GM19467 (cell line): Measurements from ENCODE around the gene FKBP3.

ENCODE experiments used
- ATAC-seq: cut with Tn5 transposase; IDR thresholded peaks from one replicate; pipeline ENCODE4 v1.9.1; 2021; ENCODE audit warnings: mild to moderate bottlenecking, moderate library complexity; ENCODE audit not compliant: unreplicated experiment

Gene FKBP3

DNA sequence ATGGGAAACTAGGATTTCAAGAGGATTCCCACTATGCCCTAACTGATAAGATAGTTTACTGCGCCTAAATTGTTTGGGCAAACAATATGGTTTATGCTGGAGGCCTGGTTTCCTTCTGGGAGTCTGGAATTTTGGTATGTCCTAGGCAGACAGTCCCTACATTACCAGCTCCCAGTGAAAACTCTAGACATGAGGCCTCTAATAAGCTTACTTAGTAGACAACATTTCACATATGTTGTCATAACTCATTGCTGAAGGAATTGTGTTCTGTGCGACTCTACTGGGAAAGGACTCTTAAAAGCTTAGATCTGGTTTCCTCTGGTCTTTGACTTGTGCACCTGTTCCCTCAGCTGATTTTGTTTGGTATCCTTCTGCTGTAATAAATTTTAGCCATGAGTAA, 68.3 kb downstream of the FKBP3 start:
- no peak for ATAC-seq
